ENCODE measurements around the gene STARD13. TPM values are rescaled to one million over a fixed set of nuclear protein-coding genes. Genes with fewer than 3 reads are reported as not detected.

STARD13 gene
- total RNA-seq, 1 experiment from 2014 or later, result 2.1 TPM

GRCh38 chr13:33150662-33151061, 134.9 kb downstream of the STARD13 start:
- Histone ChIP-seq H3K23me2 (ENCODE audit: insufficient read length, low read depth, low read length, poor library complexity, severe bottlenecking) (no peaks in the 10 kb centered on the region), H2BK20ac (ENCODE audit: low read depth, low read length, poor library complexity, severe bottlenecking) (no peak overlapping the region), H2BK120ac (ENCODE audit: low read depth, low read length, poor library complexity, severe bottlenecking) (no peak overlapping the region), H4K20me1 (ENCODE audit: control insufficient read depth, insufficient read depth, insufficient read length) (no peaks in the 10 kb centered on the region), H3K23ac (ENCODE audit: insufficient read length, low read depth, low read length) (no peak overlapping the region), H3K9me3 (ENCODE audit: control insufficient read depth, low read depth, low read length) (no peaks in the 10 kb centered on the region), H2BK5ac (ENCODE audit: insufficient read length, low read length) (no peak overlapping the region), H3K4me1 (ENCODE audit: insufficient read depth, low read length) (no peaks in the 10 kb centered on the region), H3K14ac (ENCODE audit: insufficient read depth, low read length) (no peak overlapping the region), H3K79me1 (ENCODE audit: insufficient read depth, low read depth, low read length, poor library complexity, severe bottlenecking) (no peaks in the 10 kb centered on the region), H3K9ac (ENCODE audit: extremely low read depth, insufficient read length, low read length) (no peak overlapping the region), H3K79me2 (ENCODE audit: insufficient read depth, low read length) (no peaks in the 10 kb centered on the region), H3K18ac (ENCODE audit: insufficient read length, low read depth, low read length) (no peak overlapping the region), H2AK5ac (ENCODE audit: insufficient read length, low read length) (no peak overlapping the region), H3K27ac (ENCODE audit: insufficient read length, low read depth, low read length) (no peak overlapping the region), H2AFZ (ENCODE audit: low read length) (no peak overlapping the region), H4K8ac (replicated peaks; ENCODE audit: insufficient read length, low read depth, low read length) (no peak overlapping the region), H4K5ac (ENCODE audit: insufficient read length, low read depth, low read length) (no peak overlapping the region), H3K56ac (ENCODE audit: insufficient read length, low read depth, low read length) (no peak overlapping the region), H4K91ac (ENCODE audit: insufficient read length, low read depth, low read length) (no peak overlapping the region), H3K4ac (ENCODE audit: low read depth, low read length) (no peak overlapping the region), H3K27me3 (ENCODE audit: insufficient read depth, low read length) (no peaks in the 10 kb centered on the region), H2BK12ac (ENCODE audit: insufficient read length, low read depth, low read length) (no peak overlapping the region), H3K4me2 (ENCODE audit: insufficient read depth, insufficient read length, low read length) (no peak overlapping the region), H2BK15ac (ENCODE audit: low read depth, low read length) (no peak overlapping the region), H3T11ph (ENCODE audit: low read length) (no peak overlapping the region)
- TF ChIP-seq CTCF (conservative IDR thresholded peaks at IDR 0.05), result no peak
- WGBS (ENCODE audit: extremely low coverage, insufficient read length, low lambda C conversion rate), result no CpG with 5 or more reads among the region's 5 CpGs
- H3K36me3 Mint-ChIP-seq (ENCODE audit: insufficient read depth in 1 of 3, low read depth in 3 of 3), result no peaks in the 10 kb centered on the region
- H3K4me3 Mint-ChIP-seq, result no peak overlapping the region
- H3K4me1 Mint-ChIP-seq, result peaks cover 0 to 2% of the 10 kb centered on the region in 2 experiments; a peak in 1 of 4 replicates
- no peak for DNase-seq
- H3K27ac Mint-ChIP-seq, result no peak overlapping the region
- H3K27me3 Mint-ChIP-seq (ENCODE audit: low read depth), result no peaks in the 10 kb centered on the region
- H3K9me3 Mint-ChIP-seq, result no peaks in the 10 kb centered on the region

Data from H9 (cell line).